Fibroblast of the conjunctiva (primary cell): ENCODE measurements around the gene S100A8.
"Not testable (repeated sequence)": the region's sequence is repeated elsewhere in the genome, so short reads cannot be mapped to it uniquely, and the experiment has no call there.

ENCODE experiments used
- DNase-seq: peaks from one replicate; pipeline ENCODE4 v3.0.0-alpha.2; 2010; ENCODE audit warnings: low read depth

The S100A8 gene

GRCh38 chr1:153361480-153362109 is 29.3 kb downstream of the S100A8 start:
- DNase-seq: no peak

GRCh38 chr1:153360592-153361479 is 30.0 kb downstream of the S100A8 start:
- no peak for DNase-seq

GRCh38 chr1:153360190-153360589 is 30.7 kb downstream of the S100A8 start:
- no peak for DNase-seq

GRCh38 chr1:153359241-153359640 is 31.6 kb downstream of the S100A8 start:
- DNase-seq: no peak

GRCh38 chr1:153358691-153358975 is 32.2 kb downstream of the S100A8 start:
- DNase-seq: no peak

- no peak for DNase-seq
Observed at GRCh38 chr1:153357853-153358690, 32.8 kb downstream of the S100A8 start, which contains the start of gene S100A9. TSS of gene S100A9 (plus strand) at chr1:153357854. CDS start at chr1:153358284, 430 bp downstream.

GRCh38 chr1:153357076-153357852 is 33.6 kb downstream of the S100A8 start:
- no peak for DNase-seq

- no peak for DNase-seq
Observed at GRCh38 chr1:153356392-153357075, 34.3 kb downstream of the S100A8 start.

GRCh38 chr1:153355445-153356071 is 35.3 kb downstream of the S100A8 start:
- DNase-seq: peak; percentile 30

GRCh38 chr1:153354515-153355193 is 36.2 kb downstream of the S100A8 start:
- no peak for DNase-seq

- DNase-seq: no peak
Observed at GRCh38 chr1:153353226-153353947, 37.5 kb downstream of the S100A8 start.

GRCh38 chr1:153352523-153352922 is 38.4 kb downstream of the S100A8 start:
- peak; percentile 59 for DNase-seq

GRCh38 chr1:153350321-153350957 is 40.4 kb downstream of the S100A8 start:
- no peak for DNase-seq

- no peak for DNase-seq
Observed at GRCh38 chr1:153349363-153350320, 41.2 kb downstream of the S100A8 start.

- no peak for DNase-seq
Observed at GRCh38 chr1:153348511-153349362, 42.1 kb downstream of the S100A8 start, which contains the start of gene PGLYRP4. TSS of gene PGLYRP4 (minus strand) at chr1:153348841. CDS start at chr1:153347932, 909 bp downstream.

- DNase-seq: no peak
Observed at GRCh38 chr1:153347856-153348255, 43.0 kb downstream of the S100A8 start.

GRCh38 chr1:153347049-153347448 is 43.8 kb downstream of the S100A8 start:
- not testable (repeated sequence) for DNase-seq
